ENCODE measurements around the gene STIM2.

Gene STIM2

GRCh38 chr4:26837993-26838842, 22.4 kb upstream of the STIM2 start:
- no peak for DNase-seq (ENCODE audit: low read depth)

- DNase-seq (ENCODE audit: low read depth) = no peak
Observed at GRCh38 chr4:26839016-26839415, 21.6 kb upstream of the STIM2 start.

GRCh38 chr4:26839534-26839951, 21.1 kb upstream of the STIM2 start:
- no peak for DNase-seq (ENCODE audit: low read depth)

- DNase-seq (ENCODE audit: low read depth) = no peak
Observed at GRCh38 chr4:26840786-26841185, 19.9 kb upstream of the STIM2 start.

GRCh38 chr4:26842911-26843310, 17.7 kb upstream of the STIM2 start:
- no peak for DNase-seq (ENCODE audit: low read depth)

GRCh38 chr4:26850528-26850927, 10.1 kb upstream of the STIM2 start:
- no peak for DNase-seq (ENCODE audit: low read depth)

- DNase-seq (ENCODE audit: low read depth) = no peak
Observed at GRCh38 chr4:26851129-26851528, 9.5 kb upstream of the STIM2 start.

GRCh38 chr4:26854701-26855100, 5.9 kb upstream of the STIM2 start:
- no peak for DNase-seq (ENCODE audit: low read depth)

GRCh38 chr4:26856906-26857277, 3.7 kb upstream of the STIM2 start:
- no peak for DNase-seq (ENCODE audit: low read depth)

GRCh38 chr4:26857278-26858034, 3.2 kb upstream of the STIM2 start:
- DNase-seq (ENCODE audit: low read depth) = peak; percentile 80

GRCh38 chr4:26858035-26858918, 2.4 kb upstream of the STIM2 start:
- DNase-seq (ENCODE audit: low read depth) = no peak

GRCh38 chr4:26858947-26859401, 1.7 kb upstream of the STIM2 start:
- DNase-seq (ENCODE audit: low read depth) = peak; percentile 59

GRCh38 chr4:26859762-26860156, 882 bp upstream of the STIM2 start:
- no peak for DNase-seq (ENCODE audit: low read depth)

- peak; percentile 48 for DNase-seq (ENCODE audit: low read depth)
Observed at GRCh38 chr4:26860922-26861433, 337 bp downstream of the STIM2 start.

- DNase-seq (ENCODE audit: low read depth) = peak; percentile 43
Observed at GRCh38 chr4:26861434-26862186, 969 bp downstream of the STIM2 start.

- DNase-seq (ENCODE audit: low read depth) = no peak
Observed at GRCh38 chr4:26862381-26862915, 1.8 kb downstream of the STIM2 start.

- DNase-seq (ENCODE audit: low read depth) = no peak
Observed at GRCh38 chr4:26863512-26863911, 2.9 kb downstream of the STIM2 start.

- no peak for DNase-seq (ENCODE audit: low read depth)
Observed at GRCh38 chr4:26864899-26865298, 4.3 kb downstream of the STIM2 start.

- no peak for DNase-seq (ENCODE audit: low read depth)
Observed at GRCh38 chr4:26866203-26866602, 5.6 kb downstream of the STIM2 start.

- no peak for DNase-seq (ENCODE audit: low read depth)
Observed at GRCh38 chr4:26866781-26867180, 6.1 kb downstream of the STIM2 start.
